Upper lobe of left lung (tissue), 6 donors: ENCODE data around the gene CD164. TPM values are rescaled to one million over a fixed set of nuclear protein-coding genes. Genes with fewer than 3 reads are reported as not detected.
A peak's percentile ranks its signal among the peaks of the same experiment; 100 is the strongest.

ENCODE experiments used
- ATAC-seq, 2 donors: fragments of 200-7000 bp; cut with Tn5 transposase; one replicate each; pipeline ENCODE4 v1.9.1; 2022; ENCODE audit warnings: mild to moderate bottlenecking in 2 of 2, moderate library complexity in 2 of 2; ENCODE audit not compliant: low FRiP score in 2 of 2
- DNase-seq, 2 donors: peaks; one replicate each; pipeline ENCODE4 v3.0.0-alpha.2; 2019 to 2020
- H3K27ac ChIP-seq, 4 donors: fragments of 200-600 bp; sonication (generic); one replicate each; pipeline ENCODE4 v1.5.1; 2016 to 2019
- H3K27me3 ChIP-seq, 4 donors: fragments of 200-600 bp; sonication (generic); one replicate each; pipeline ENCODE4 v1.5.1; 2017 to 2019
- H3K36me3 ChIP-seq, 4 donors: fragments of 200-600 bp; sonication (generic); one replicate each; pipeline ENCODE4 v1.5.1; 2016 to 2019
- H3K4me1 ChIP-seq, 4 donors: fragments of 200-600 bp; sonication (generic); one replicate each; pipeline ENCODE4 v1.5.1; 2018 to 2019
- H3K4me3 ChIP-seq, 4 donors: fragments of 200-600 bp; sonication (generic); one replicate each; pipeline ENCODE4 v1.5.1; 2017 to 2019; ENCODE audit warnings: mild to moderate bottlenecking in 2 of 4, moderate library complexity in 1 of 4
- H3K9me3 ChIP-seq, 4 donors: fragments of 200-600 bp; sonication (generic); one replicate each; pipeline ENCODE4 v1.5.1; 2018 to 2019
- EP300 ChIP-seq, 4 donors: sonication (generic); formaldehyde crosslinking; IDR thresholded peaks; one replicate each; pipeline ENCODE4 v1.5.1; 2017; ENCODE audit warnings: antibody characterized with exemption in 4 of 4, control low read depth in 2 of 4
- POLR2A ChIP-seq, 4 donors: fragments of 450-650 bp; IDR thresholded peaks; one replicate each; pipeline ENCODE4 v1.5.1; 2016 to 2017; ENCODE audit warnings: antibody characterized with exemption in 4 of 4, mild to moderate bottlenecking in 2 of 4
- POLR2AphosphoS5 ChIP-seq, 2 donors: sonication (generic); formaldehyde crosslinking; IDR thresholded peaks; one replicate each; pipeline ENCODE4 v1.5.1; 2017; ENCODE audit warnings: antibody characterized with exemption in 2 of 2
- WGBS, 2 donors: methylation state at CpG; one replicate each; pipeline ENCODE4 v1.1.5; 2017 to 2018; 5-methylcytosine and 5-hydroxymethylcytosine counted together
- total RNA-seq, 6 donors: library from RNA; depleted of rRNA in 4 of 6; stranded (reverse); fragments of >200 nt in 4 of 6; gene quantifications; one replicate each; pipeline versions ENCODE4 v1.1.0 to v1.2.1, GENCODE V29; 2016 to 2021
- TF ChIP-seq, protein P1 (sequence below), 6 experiments: fragments of 450-650 bp in 4 of 6; fragments of 200-600 bp in 2 of 6; sonication (generic) in 2 of 6; IDR thresholded peaks; one replicate each; pipeline ENCODE4 v1.5.1; 2016 to 2019; ENCODE audit warnings: antibody characterized with exemption in 6 of 6
- donor health status: DM: no; HTN: no; CAD: no; lungs with moderate emphysema.
- donor health status: DM: no; HTN: yes; CAD: no; lungs with severe emphysema.

The CD164 gene
- total RNA-seq, 6 donors from 2014 or later, result 70.8 to 281 (median 218) TPM

DNA sequence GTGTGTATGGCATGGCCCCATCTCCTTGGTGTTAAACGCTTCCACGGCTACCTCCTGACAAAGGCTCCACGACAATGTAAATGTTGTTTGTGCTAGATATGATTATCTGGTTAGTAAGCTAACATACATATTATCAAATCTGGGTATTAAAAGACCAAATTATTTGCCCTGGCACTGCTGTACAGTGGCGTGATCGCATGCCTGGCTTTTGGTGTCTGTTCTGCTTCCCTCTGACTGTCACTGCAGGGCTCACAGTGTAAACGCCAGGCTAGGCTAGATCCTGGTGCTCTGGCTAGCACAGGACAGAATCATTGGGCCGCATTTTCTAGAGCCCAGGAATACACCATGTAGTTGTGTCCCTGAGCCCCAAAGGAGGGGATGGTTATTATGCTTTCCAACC is 38.7 kb downstream of the CD164 start:
- Histone ChIP-seq H3K9me3 (no peaks in the 10 kb centered on the region), H3K36me3 (no peaks in the 10 kb centered on the region), H3K4me1 (peaks cover 0 to 7% (median 0%) of the 10 kb centered on the region in 4 donors), H3K27ac (no peak overlapping the region), H3K4me3 (no peak overlapping the region), H3K27me3 (no peaks in the 10 kb centered on the region)
- no peak for DNase-seq
- ATAC-seq, result no peak
- WGBS, 2 donors, result 97% methylated on average over 7 of the region's 7 CpGs
- no peak for TF ChIP-seq EP300 (IDR thresholded peaks at IDR 0.05)
- no peak for TF ChIP-seq POLR2AphosphoS5 (IDR thresholded peaks at IDR 0.05)
- TF ChIP-seq POLR2A (IDR thresholded peaks at IDR 0.05), result no peak
- TF ChIP-seq, protein P1, sequence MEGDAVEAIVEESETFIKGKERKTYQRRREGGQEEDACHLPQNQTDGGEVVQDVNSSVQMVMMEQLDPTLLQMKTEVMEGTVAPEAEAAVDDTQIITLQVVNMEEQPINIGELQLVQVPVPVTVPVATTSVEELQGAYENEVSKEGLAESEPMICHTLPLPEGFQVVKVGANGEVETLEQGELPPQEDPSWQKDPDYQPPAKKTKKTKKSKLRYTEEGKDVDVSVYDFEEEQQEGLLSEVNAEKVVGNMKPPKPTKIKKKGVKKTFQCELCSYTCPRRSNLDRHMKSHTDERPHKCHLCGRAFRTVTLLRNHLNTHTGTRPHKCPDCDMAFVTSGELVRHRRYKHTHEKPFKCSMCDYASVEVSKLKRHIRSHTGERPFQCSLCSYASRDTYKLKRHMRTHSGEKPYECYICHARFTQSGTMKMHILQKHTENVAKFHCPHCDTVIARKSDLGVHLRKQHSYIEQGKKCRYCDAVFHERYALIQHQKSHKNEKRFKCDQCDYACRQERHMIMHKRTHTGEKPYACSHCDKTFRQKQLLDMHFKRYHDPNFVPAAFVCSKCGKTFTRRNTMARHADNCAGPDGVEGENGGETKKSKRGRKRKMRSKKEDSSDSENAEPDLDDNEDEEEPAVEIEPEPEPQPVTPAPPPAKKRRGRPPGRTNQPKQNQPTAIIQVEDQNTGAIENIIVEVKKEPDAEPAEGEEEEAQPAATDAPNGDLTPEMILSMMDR (IDR thresholded peaks at IDR 0.05), result no peak

DNA sequence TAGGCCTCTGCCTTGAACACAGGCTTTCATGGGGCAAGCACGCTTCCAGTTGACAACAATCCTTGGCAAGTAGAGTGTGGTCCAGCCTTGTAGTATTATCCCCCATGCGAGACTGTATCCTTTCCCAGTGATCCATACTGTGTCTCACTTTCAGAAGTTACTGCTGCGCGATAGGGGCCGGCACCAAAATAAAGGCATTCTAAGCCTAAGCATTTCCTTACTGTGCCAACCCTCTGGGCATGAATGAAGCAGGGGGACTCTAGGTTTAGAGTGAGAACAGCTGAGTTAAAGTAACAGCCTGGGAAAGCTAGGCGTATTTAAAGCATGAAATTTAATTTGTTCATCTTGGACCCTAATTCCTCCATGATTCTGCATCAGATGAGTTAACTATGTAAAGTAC is 39.4 kb downstream of the CD164 start:
- Histone ChIP-seq H3K27me3 (no peaks in the 10 kb centered on the region), H3K4me3 (no peak overlapping the region), H3K36me3 (no peaks in the 10 kb centered on the region), H3K9me3 (no peaks in the 10 kb centered on the region), H3K4me1 (peaks cover 0 to 7% (median 0%) of the 10 kb centered on the region in 4 donors), H3K27ac (no peak overlapping the region)
- 94 to 95% methylated on average over 6 of the region's 6 CpGs for WGBS, 2 donors
- no peak for TF ChIP-seq POLR2A (IDR thresholded peaks at IDR 0.05)
- TF ChIP-seq, protein P1 (IDR thresholded peaks at IDR 0.05), result no peak
- no peak for TF ChIP-seq POLR2AphosphoS5 (IDR thresholded peaks at IDR 0.05)
- TF ChIP-seq EP300 (IDR thresholded peaks at IDR 0.05), result no peak
- no peak for ATAC-seq
- DNase-seq, result no peak

DNA sequence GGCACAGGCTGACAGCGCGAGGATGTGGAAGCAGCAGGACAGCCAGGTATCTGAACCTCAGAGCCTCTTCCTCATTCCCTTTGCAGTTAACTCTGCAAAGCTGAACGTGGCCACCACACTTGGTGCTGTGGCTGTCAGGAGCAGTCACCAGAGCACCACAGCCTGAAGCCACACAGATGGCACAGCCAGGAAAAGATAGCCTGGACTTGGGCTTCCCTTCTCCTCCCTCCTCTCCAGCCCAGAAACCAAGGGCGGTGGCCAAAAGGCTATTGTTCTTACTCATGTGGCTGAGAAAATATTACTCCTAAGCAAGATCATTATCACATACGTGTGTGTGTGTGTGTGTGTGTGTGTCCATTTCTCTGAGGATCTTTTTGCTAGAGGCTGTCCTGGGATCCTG is 39.8 kb downstream of the CD164 start:
- Histone ChIP-seq H3K9me3 (no peaks in the 10 kb centered on the region), H3K27me3 (no peaks in the 10 kb centered on the region), H3K36me3 (no peaks in the 10 kb centered on the region), H3K27ac (no peak overlapping the region), H3K4me3 (no peak overlapping the region), H3K4me1 (peaks cover 0 to 3% (median 0%) of the 10 kb centered on the region in 4 donors)
- ATAC-seq (no peak), DNase-seq (no peak)
- 79 to 84% methylated on average over 5 of the region's 5 CpGs for WGBS, 2 donors
- TF ChIP-seq EP300 (IDR thresholded peaks at IDR 0.05) (no peak), POLR2AphosphoS5 (IDR thresholded peaks at IDR 0.05) (no peak), POLR2A (IDR thresholded peaks at IDR 0.05) (no peak)
- TF ChIP-seq, protein P1 (IDR thresholded peaks at IDR 0.05), result no peak

DNA sequence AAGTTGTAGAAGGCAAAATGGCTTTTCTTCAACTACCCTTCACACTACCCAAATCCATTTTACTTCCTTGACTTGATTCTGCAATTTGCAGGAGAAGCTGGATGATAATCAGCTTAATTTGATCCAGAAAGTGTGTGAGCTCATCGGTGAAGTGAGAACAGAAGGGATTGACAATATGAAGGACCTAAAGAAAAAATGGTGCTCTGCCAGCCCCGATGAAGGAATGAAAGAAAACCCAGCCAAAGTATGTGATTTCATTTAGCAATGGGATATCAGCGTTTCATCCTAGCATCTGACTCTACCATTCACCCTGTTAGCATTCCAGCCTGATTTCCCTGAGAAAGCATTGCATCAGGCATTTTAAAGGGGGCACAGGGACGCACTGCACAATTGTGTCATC is 41.5 kb downstream of the CD164 start:
- TF ChIP-seq, protein P1 (IDR thresholded peaks at IDR 0.05), result no peak
- no peak for TF ChIP-seq POLR2AphosphoS5 (IDR thresholded peaks at IDR 0.05)

DNA sequence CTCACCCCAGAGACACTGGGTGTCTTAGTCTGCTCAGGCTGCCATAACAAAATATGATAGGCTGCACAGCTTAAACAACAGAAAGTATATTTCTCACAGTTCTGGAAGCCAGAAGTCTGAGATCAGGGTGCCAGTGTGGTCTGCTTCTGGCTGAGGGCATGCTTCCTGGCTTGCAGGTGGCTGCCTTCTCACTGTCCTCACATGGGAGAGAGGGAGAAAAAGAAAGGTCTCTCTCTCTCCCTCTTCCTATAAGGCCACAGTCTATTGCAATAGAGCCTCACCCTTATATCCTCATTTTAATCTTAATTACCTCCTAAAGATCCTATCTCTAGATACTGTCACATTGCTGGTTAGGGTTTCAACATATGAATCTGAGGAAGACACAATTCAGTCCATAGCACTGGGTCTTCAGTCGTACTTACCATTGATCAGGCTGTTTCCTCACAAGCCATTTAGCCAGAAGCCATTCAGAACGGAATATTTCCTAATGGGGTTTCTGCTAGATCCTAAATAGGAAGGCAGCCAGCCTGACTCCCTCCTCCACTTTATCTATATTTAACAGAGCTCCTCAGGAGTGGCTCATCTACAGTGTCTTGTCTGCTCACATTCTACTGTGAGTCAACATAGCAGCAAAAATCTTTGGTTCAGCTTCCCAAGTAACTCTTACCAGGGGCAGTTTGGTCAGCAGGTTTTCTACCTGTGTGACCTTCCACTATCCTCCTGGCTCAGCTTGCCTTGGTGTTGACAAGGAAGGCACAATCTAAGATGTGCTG is 42.2 kb downstream of the CD164 start:
- no peak for DNase-seq
- ATAC-seq, result no peak
- no peak overlapping the region for H3K27ac ChIP-seq
- H3K4me3 ChIP-seq, result no peak overlapping the region
- H3K9me3 ChIP-seq, result no peaks in the 10 kb centered on the region
- no peaks in the 10 kb centered on the region for H3K27me3 ChIP-seq
- no peak for TF ChIP-seq POLR2A (IDR thresholded peaks at IDR 0.05)
- TF ChIP-seq POLR2AphosphoS5 (IDR thresholded peaks at IDR 0.05), result no peak
- TF ChIP-seq, protein P1 (IDR thresholded peaks at IDR 0.05), result no peak
- TF ChIP-seq EP300 (IDR thresholded peaks at IDR 0.05), result no peak
- 67 to 87% methylated on average over 2 of the region's 2 CpGs for WGBS, 2 donors
- peaks cover 0 to 6% (median 3%) of the 10 kb centered on the region in 4 donors for H3K4me1 ChIP-seq
- H3K36me3 ChIP-seq, result no peaks in the 10 kb centered on the region

More for the DNA sequence above, 41.5 kb downstream of the CD164 start:
- DNase-seq (no peak), ATAC-seq (peak in 1 of 2 donors; percentile 24)
- 93 to 94% methylated on average over 4 of the region's 4 CpGs for WGBS, 2 donors
- no peaks in the 10 kb centered on the region for H3K27me3 ChIP-seq
- H3K4me3 ChIP-seq, result no peak overlapping the region
- no peaks in the 10 kb centered on the region for H3K36me3 ChIP-seq
- H3K27ac ChIP-seq, result no peak overlapping the region
- no peaks in the 10 kb centered on the region for H3K9me3 ChIP-seq
- peaks cover 0 to 6% (median 3%) of the 10 kb centered on the region in 4 donors for H3K4me1 ChIP-seq
